HuH-7 (cell line): Measurements from ENCODE around the gene KHDRBS2.

Experiments used
- DNase-seq: peaks from one replicate; pipeline ENCODE4 v3.0.0; 2011; ENCODE audit warnings: low spot score

KHDRBS2 gene

DNA sequence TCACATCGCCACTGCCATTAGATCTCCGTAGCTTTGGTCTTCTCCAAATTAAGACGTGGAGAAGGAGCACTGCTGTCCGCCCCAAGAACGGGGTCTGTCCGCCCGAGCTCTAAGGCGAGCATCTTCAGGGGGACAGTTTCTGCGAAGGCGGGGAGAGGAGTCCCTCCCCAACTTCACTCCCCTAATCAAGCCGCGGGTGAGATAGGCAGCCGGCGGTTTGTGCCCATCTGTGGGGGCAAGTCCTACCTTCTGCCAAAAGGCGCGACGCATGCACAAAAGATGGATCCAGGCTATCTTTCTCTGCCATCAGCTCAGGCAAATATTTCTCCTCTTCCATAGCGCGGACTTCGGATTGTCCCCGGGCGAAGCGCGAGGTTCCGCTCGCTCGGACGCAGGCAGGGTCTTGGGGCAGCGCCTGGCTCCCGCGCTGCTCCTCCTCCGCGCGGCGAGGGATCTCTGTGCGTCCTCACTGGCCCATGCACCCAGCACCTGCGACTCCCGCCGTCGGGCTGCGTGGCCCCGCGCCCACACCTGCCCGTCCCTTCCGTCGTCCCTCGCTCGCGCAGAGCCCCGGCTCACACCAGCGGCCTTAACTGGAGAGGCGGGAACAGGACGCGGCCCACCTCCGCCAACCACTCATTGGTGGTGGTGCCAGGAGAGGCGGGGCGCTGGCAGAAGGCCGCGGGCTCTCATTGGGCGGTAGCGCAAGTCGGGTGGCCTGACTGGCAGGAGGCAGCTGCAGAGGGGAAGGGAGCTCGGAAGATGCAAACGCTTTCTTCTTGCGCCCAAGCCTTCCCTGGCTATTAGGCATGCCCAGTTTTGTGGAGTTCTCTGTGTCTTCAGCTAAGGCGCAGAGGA, at the start of gene KHDRBS2:
TSS of gene KHDRBS2 (minus strand) at position 614 of the 858 bp plus-strand sequence.
- DNase-seq: no peak

- DNase-seq: no peak
Measured at GRCh38 chr6:62328607-62329006, 42.6 kb upstream of the KHDRBS2 start.

- DNase-seq: no peak
Measured at GRCh38 chr6:62324834-62325233, 38.8 kb upstream of the KHDRBS2 start.

- no peak for DNase-seq
Measured at GRCh38 chr6:62323818-62324431, 37.9 kb upstream of the KHDRBS2 start.

GRCh38 chr6:62298745-62299392, 12.8 kb upstream of the KHDRBS2 start:
- DNase-seq: no peak

GRCh38 chr6:62296541-62296940, 10.5 kb upstream of the KHDRBS2 start:
- DNase-seq: peak; percentile 3

GRCh38 chr6:62288974-62289373, 2.9 kb upstream of the KHDRBS2 start:
- DNase-seq: no peak

DNA sequence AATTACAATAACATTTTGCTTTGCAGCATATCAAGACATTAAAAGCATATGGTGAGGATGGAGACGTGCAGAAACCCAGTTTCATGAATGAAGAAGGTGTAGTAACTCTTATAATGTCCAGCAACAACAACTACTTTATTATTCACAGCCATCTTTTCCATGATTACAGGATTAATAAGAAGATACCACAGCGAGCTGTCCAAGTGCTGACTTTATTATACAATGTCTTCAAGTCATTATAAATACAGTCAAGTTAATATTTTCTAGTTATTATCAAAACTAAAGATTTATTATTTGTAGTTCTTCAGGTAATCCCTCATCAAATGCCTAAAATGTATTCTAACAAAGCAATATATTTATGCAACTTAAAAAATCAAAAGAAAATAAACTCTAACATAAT, 2.5 kb upstream of the KHDRBS2 start:
- no peak for DNase-seq

DNA sequence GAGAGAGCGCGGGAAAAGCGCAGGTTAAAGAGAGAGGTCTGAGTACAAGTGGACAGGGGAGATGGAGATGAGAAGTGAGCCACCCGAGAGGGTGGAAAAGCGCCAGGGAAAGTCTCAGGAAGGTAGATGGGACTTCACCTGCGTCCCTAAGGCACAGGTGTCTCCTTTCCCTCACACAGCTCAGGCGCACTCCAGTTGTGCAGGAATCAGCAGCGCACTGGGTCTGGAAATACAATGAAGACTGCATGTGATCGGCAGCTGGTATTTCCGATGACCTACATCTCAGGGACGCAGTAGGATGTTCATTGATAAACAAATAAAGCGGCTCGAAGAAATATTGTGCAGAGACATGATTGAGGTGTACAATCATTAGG, 432 bp upstream of the KHDRBS2 start:
- DNase-seq: no peak

- DNase-seq: no peak
Measured at GRCh38 chr6:62284725-62285124, 1.3 kb downstream of the KHDRBS2 start.

DNA sequence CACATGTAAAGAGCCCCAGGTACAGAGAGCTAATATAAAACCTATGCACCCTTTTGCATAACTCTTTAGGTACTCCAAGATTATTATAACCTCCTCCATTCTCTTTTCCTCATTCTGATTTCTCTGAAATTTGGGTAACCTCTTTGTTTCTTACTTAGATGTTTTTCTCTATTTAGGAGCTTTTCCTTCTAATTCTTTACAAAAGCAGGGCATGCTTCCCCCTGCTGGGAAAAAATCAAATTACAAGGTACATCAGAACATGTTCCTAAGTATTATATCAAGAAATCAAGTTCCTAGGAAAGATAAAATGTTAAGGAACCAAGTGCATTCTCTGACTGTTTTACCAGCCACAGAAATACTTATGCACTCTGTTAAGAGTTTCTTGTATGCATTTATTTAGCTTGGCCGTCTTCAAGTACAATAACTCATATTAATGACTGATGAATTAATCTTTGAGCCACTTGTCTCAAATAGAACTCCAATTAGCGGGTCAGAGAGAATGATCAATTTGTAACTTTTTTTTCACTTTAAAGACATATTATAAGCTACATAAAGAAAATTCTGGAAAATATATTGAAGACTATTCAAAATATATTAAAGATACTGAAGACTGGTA, 2.1 kb downstream of the KHDRBS2 start:
- peak; percentile 8 for DNase-seq

- DNase-seq: no peak
Measured at GRCh38 chr6:62283365-62283764, 2.7 kb downstream of the KHDRBS2 start.

DNA sequence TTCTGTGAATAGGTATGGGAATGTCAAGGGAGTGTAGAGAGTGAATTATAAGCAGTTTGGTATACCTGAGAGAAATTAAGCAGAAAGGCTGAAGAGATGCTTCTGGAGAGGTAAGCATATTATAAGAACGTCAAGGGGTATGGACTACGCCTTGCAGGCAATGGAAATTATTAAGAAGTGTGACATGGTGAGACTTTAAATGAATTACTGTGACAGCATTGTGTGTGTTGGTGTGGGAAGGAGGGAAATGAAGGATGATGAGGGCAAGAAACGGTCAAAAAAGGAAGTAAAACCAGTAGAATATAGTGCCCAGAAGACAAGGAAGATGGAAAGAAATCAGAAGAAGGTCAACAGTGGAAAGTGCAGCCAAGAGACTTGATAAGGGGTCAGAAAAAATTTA, 5.9 kb downstream of the KHDRBS2 start:
- no peak for DNase-seq

GRCh38 chr6:62272114-62272513, 13.9 kb downstream of the KHDRBS2 start:
- no peak for DNase-seq

- DNase-seq: no peak
Measured at GRCh38 chr6:62265906-62266525, 20.0 kb downstream of the KHDRBS2 start.

DNA sequence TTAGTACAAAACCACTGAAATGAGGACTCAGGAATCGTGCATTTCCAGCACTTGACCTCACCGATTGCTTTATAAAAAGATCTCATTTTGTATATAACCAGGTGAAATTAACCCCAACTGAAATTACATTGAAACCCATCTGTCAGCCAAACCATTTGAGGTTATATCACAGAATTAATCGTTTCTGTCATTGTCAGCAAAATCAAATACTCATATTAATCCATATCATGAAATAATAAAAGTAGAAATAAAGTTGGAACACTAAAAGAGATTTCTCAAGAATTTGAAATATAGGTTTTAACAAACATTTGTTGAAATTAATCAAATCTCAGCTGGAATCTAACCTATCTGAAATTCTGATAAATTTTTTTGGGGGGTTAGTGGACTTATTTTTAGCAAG, 23.7 kb downstream of the KHDRBS2 start:
- DNase-seq: no peak

GRCh38 chr6:62246087-62246486, 39.9 kb downstream of the KHDRBS2 start:
- no peak for DNase-seq

- DNase-seq: no peak
Measured at GRCh38 chr6:62236784-62237183, 49.2 kb downstream of the KHDRBS2 start.

- no peak for DNase-seq
Measured at GRCh38 chr6:62229231-62229630, 56.8 kb downstream of the KHDRBS2 start.

GRCh38 chr6:62217866-62218265, 68.2 kb downstream of the KHDRBS2 start:
- no peak for DNase-seq

DNA sequence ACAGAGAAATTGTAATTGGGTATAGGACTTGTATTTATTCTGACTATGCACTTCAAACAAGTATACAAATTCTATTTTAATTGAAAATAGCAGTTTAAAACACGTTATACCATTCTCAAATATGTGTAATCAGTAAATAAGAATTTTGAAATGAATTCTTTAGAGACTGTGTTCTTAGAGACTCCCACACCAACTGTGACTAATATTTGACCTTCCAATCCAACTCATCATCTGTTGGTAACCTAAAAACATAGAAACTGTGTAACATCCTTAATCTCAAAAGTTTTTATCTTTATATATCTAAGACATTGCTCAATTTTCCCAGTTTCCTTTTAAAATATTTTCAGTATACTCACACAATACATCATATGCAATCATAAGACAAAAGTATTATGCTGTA, 83.9 kb downstream of the KHDRBS2 start:
- no peak for DNase-seq

- no peak for DNase-seq
Measured at GRCh38 chr6:62192593-62192992, 93.4 kb downstream of the KHDRBS2 start.
